C4-2B (cell line): Measurements from ENCODE around the gene LYRM9.
"Not testable (repeated sequence)": the region's sequence is repeated elsewhere in the genome, so short reads cannot be mapped to it uniquely, and the experiment has no call there.

Experiments
- H3K27ac ChIP-seq: fragments of 450-650 bp; 2 replicates; pipeline ENCODE4 v1.5.1; 2017
- ZFX ChIP-seq: fragments of 450-650 bp; IDR thresholded peaks from 2 replicates; pipeline ENCODE4 v1.6.1; 2017
- TF ChIP-seq, protein P1 (sequence below): fragments of 450-650 bp; conservative IDR thresholded peaks from 2 replicates; pipeline ENCODE4 v1.5.1; 2017; ENCODE audit warnings: mild to moderate bottlenecking

LYRM9 gene

DNA sequence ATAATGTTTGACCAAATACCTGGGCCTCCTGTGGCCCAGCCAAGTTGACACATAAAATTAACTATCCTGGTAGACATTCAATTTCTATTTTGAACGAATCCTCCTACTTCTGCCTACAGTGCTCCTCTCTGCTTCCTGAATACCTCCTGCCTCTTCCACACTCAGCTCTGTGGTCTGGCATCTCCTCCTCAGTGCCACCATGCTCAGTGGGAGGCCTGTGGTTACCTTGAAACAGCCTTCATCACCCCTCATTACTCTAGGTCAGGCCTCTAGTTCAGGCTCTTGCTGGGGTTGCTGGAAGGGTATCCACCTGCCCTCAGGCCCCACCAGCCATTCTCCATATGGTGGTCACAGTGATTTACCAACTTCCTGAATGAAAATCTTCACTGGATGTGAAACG is 5.1 kb downstream of the LYRM9 start:
- no peak overlapping the region for H3K27ac ChIP-seq
- TF ChIP-seq, protein P1, sequence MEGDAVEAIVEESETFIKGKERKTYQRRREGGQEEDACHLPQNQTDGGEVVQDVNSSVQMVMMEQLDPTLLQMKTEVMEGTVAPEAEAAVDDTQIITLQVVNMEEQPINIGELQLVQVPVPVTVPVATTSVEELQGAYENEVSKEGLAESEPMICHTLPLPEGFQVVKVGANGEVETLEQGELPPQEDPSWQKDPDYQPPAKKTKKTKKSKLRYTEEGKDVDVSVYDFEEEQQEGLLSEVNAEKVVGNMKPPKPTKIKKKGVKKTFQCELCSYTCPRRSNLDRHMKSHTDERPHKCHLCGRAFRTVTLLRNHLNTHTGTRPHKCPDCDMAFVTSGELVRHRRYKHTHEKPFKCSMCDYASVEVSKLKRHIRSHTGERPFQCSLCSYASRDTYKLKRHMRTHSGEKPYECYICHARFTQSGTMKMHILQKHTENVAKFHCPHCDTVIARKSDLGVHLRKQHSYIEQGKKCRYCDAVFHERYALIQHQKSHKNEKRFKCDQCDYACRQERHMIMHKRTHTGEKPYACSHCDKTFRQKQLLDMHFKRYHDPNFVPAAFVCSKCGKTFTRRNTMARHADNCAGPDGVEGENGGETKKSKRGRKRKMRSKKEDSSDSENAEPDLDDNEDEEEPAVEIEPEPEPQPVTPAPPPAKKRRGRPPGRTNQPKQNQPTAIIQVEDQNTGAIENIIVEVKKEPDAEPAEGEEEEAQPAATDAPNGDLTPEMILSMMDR: no peak
- no peak for TF ChIP-seq ZFX

DNA sequence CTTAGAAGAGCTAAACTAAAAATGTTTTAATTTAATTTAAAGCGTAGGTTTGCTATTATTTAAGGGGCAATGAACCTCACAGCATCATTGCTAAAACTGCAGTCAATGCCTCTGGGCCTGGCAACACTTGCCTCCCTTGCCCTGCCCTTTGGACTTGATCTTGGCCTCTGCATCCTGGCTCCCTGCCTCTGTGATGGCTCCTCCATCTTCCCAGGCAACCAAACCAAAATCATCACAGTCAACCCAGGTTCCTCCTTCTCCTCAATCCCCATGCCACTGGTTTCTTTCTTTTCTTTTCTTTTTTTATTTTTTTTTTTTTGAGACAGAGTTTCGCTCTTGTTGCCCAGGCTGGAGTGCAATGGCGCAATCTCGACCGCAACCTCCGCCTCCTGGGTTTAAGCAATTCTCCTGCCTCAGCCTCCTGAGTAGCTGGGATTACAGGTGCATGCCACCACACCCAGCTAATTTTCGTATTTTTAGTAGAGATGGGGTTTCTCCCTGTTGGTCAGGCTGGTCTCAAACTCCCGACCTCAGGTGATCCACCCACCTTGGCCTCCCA is 6.7 kb downstream of the LYRM9 start:
- not testable (repeated sequence) for H3K27ac ChIP-seq

DNA sequence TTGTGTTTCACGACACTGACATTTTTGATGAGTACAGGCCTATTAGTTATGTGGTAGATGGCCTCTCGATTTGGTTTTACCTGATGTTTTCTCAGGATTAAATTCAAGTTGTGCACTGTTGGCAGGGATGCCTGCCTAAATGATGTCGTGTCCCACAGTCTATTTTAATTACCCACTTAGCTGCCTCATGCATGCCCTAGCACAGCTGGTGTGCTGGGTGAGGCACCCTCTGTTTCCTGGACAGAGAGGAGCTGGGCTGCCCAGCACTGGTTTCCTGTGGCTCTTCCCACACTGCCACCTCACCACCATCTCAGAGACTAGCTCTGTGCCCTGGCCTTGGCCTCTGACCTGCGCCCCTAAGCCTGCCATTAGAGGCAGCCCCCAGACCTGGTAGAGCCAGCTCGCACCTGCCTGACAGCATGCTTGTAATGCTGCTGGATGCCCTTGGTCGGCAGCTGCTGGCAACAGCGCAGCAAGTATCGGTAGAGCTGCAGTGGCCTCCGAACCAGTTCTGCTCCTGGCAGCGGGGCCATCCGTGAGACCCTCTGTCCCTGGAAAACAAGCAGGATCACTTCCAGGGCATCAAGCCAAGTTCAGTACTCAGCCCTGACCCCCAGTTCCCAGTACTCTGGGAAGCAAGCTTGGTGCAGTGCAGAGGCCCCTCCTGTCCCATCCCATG is 10.9 kb downstream of the LYRM9 start:
- H3K27ac ChIP-seq: no peak overlapping the region
- TF ChIP-seq, protein P1: no peak
- no peak for TF ChIP-seq ZFX

DNA sequence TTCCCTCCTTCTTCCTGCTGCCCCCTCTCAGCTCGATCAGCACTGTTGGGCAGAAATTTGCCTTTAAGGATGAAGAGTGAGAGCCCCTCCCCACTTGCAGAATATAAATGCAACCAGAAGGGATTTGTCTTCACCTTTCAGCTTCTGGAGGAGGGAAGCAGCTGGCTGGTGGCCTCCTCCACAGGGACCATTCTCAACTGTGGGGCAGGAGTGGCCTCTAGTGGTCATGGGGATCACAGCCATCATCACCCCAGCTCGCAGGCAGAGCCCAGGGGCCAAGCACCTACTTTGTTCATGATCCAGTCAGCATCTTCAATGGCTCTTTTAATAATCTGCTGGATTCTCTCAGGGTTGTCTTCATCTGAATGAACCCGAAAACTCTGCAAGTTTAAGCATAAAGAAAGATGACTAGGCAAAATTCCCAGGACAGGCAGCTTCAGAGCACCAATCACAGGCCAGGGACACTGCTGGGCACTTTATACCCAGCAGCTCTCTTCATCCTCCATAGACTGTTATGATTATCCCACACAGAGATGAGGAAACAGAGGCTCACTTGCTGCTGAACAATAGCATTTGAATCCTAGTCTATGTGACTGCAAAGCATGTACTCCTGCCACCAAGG is 13.1 kb downstream of the LYRM9 start:
- TF ChIP-seq ZFX: no peak
- TF ChIP-seq, protein P1: peak; percentile 88
- no peak overlapping the region for H3K27ac ChIP-seq

DNA sequence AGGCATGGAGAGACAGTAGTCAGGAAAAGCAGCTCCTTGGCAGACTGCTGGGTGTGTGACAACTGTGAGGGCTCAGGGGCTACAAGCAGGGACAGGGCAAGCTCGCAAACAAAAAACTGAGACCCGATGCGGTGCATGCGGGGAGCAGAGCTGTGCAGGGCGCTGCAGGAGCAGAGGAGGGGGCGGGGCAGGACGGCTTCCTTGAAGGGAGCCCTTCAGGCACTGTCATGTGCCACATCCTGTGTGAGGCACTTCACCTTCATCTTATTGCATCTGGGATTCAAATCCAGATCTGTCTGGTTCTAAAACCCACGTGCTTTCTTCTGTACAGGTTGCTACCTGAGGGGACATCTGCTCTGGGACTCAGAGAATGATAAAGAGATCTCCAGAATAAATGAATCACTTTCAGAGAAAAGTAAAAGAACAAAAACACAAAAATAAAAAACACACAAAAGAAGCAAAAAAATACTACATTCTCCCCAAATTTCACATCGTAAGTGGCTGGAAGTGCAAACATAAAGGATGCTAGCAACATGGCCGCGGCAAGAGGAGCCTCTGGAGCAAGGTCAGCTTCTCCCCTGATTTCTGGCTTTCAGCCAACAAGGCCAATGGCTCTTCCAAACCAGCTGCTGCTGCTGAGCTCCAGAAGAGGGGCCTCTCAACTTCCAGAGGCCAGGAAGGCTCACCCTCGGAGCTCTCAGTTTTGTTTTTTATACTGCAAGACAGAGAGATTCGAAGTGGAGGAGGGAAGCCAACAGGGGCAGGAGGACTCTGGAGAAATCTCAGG is 14.2 kb downstream of the LYRM9 start:
- TF ChIP-seq, protein P1: no peak
- TF ChIP-seq ZFX: no peak
- H3K27ac ChIP-seq: no peak overlapping the region

DNA sequence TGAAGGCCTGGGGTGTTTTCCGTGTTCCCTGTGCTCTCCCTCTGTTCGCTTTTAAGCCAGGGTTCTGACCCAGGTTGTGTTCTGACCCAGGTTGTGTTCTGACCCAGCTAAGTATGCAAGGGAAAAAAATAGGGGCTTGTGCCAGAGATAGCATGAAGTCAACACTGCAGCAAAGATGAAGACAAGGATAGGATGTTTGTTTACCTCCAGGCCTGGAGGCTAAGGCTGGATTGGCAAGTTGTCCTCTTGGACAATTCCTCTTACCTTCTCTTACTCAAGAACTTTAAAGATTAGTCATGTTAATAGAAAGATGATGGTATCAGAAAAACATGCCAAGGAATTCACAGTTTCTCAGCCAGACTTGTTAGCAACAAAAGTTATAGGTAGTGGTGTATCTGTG is 19.4 kb downstream of the LYRM9 start:
- H3K27ac ChIP-seq: no peak overlapping the region; the same call in 1 of the 2 replicates
- no peak for TF ChIP-seq ZFX
- TF ChIP-seq, protein P1: no peak

DNA sequence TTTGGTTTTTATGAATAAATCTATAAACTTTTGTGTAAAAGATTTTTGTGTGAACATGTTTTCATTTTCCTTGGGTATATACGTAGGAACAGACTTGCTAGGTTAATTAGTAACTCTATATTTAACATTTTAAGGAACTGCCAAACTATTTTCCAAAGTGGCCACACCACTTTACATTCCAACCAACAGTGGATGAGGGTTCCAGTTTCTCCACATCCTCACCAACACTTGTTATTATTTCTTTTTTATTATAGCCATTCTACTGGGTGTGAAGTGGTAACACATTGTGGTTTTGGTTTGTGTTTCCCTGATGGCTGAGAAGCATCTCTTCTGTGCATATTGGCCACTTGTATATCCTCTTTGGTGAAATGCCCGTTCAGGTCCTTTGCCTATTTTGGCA is 20.0 kb downstream of the LYRM9 start:
- no peak overlapping the region; the same call in 1 of the 2 replicates for H3K27ac ChIP-seq
- TF ChIP-seq, protein P1: no peak
- no peak for TF ChIP-seq ZFX
